K562 (cell line): ENCODE results near the gene SPTBN4. TPM values are rescaled to one million over a fixed set of nuclear protein-coding genes. Genes with fewer than 3 reads are reported as not detected.

Experiments used
- ASH1L ChIP-seq: fragments of 450-650 bp; IDR thresholded peaks from 2 replicates; pipeline ENCODE4 v1.6.1; 2018; ENCODE audit warnings: borderline replicate concordance, mild to moderate bottlenecking, low read depth; ENCODE audit not compliant: partially characterized antibody
- BACH1 ChIP-seq: fragments of 200-800 bp; sonication (Bioruptor generic); IDR thresholded peaks from 2 replicates; pipeline ENCODE4 v1.6.1; 2016; ENCODE audit warnings: missing genetic modification characterization, missing compliant biosample characterization
- ERF ChIP-seq: fragments of 450-650 bp; formaldehyde crosslinking; IDR thresholded peaks from 2 replicates; pipeline ENCODE4 v1.4.0; 2020; ENCODE audit warnings: mild to moderate bottlenecking, mixed read lengths
- JUN ChIP-seq, 2 experiments: sonication (generic) in 1 of 2; formaldehyde crosslinking in 1 of 2; IDR thresholded peaks; 2 replicates each; pipeline versions ENCODE4 v1.6.1 to v1.8.0; 2012 to 2022; ENCODE audit warnings: borderline replicate concordance in 2 of 2, mild to moderate bottlenecking in 2 of 2, improper control_type of control experiment in 1 of 2, low read depth in 1 of 2, low read length in 1 of 2, missing genetic modification reagents in 1 of 2
- KDM5B ChIP-seq: fragments of 200-600 bp; sonication (generic); IDR thresholded peaks from 2 replicates; pipeline ENCODE4 v1.6.1; 2012; ENCODE audit warnings: low read depth, mild to moderate bottlenecking, moderate library complexity, low read length, control low read depth, inconsistent platforms; ENCODE audit not compliant: insufficient replicate concordance
- RBBP5 ChIP-seq: fragments of 200-600 bp; sonication (generic); IDR thresholded peaks from 2 replicates; pipeline ENCODE4 v1.6.1; 2012; ENCODE audit warnings: borderline replicate concordance, mild to moderate bottlenecking, low read length, control low read depth, inconsistent platforms; ENCODE audit not compliant: insufficient read depth, poor library complexity, severe bottlenecking
- SIN3A ChIP-seq, 2 experiments: fragments of 150-350 bp in 1 of 2; IDR thresholded peaks; 2 replicates each; pipeline ENCODE4 v1.6.1; 2011 to 2016; ENCODE audit warnings: borderline replicate concordance in 2 of 2, low read depth in 2 of 2, low read length in 2 of 2, mild to moderate bottlenecking in 2 of 2, moderate library complexity in 2 of 2; ENCODE audit not compliant: control insufficient read depth in 1 of 2
- SMAD2 ChIP-seq: fragments of 150-350 bp; IDR thresholded peaks from 2 replicates; pipeline ENCODE4 v1.6.1; 2014; ENCODE audit warnings: low read depth, mild to moderate bottlenecking, low read length
- SRSF9 ChIP-seq: fragments of 200-400 bp; formaldehyde crosslinking; IDR thresholded peaks from 2 replicates; pipeline ENCODE4 v1.6.1; 2017; ENCODE audit warnings: low read depth, low read length, borderline replicate concordance
- TAF9B ChIP-seq: fragments of 450-650 bp; IDR thresholded peaks from 2 replicates; pipeline ENCODE4 v1.6.1; 2018; ENCODE audit warnings: mild to moderate bottlenecking; ENCODE audit not compliant: partially characterized antibody
- THAP12 ChIP-seq: fragments of 250-450 bp; sonication (Bioruptor Pico); IDR thresholded peaks from 2 replicates; pipeline ENCODE4 v1.9.0; 2021; ENCODE audit warnings: mild to moderate bottlenecking, inconsistent platforms
- ZC3H4 ChIP-seq: sonication (generic); formaldehyde crosslinking; IDR thresholded peaks from 2 replicates; pipeline ENCODE4 v1.9.0; 2021; ENCODE audit warnings: missing genetic modification reagents, borderline replicate concordance
- ZNF277 ChIP-seq: fragments of 250-450 bp; sonication (Bioruptor Pico); IDR thresholded peaks from 2 replicates; pipeline ENCODE4 v1.8.0; 2022; ENCODE audit warnings: inconsistent platforms, mild to moderate bottlenecking, moderate library complexity, borderline replicate concordance
- ZNF431 ChIP-seq: sonication (generic); formaldehyde crosslinking; IDR thresholded peaks from 2 replicates; pipeline ENCODE4 v1.8.0; 2022; ENCODE audit warnings: mild to moderate bottlenecking, missing genetic modification reagents
- ZNF511 ChIP-seq: sonication (generic); formaldehyde crosslinking; IDR thresholded peaks from 2 replicates; pipeline ENCODE4 v1.8.0; 2022; ENCODE audit warnings: mild to moderate bottlenecking, missing genetic modification reagents
- polyA plus RNA-seq, 8 experiments: library from polyadenylated mRNA; depleted of rRNA in 4 of 8; stranded (reverse) in 5 of 8; unstranded in 3 of 8; fragments of >200 nt; fragmentation: Nextera tagmentation in 2 of 8; fragmentation: Illumina TruSeq in 1 of 8; extraction: Ambion mirVana in 2 of 8; extraction: Trizol in 1 of 8; gene quantifications; 2 replicates each; pipeline versions ENCODE4 v1.2.1 to v1.2.3, GENCODE V29; 2011 to 2014; ENCODE audit warnings: inconsistent platforms in 1 of 8, missing spikeins in 1 of 8
- total RNA-seq, 7 experiments: library from RNA; depleted of rRNA in 6 of 7; stranded (reverse); fragments of >200 nt in 6 of 7; fragmentation: Illumina TruSeq in 2 of 7; extraction: Trizol in 2 of 7; gene quantifications; 2 replicates each; pipeline versions ENCODE4 v1.2.1 to v1.2.3, GENCODE V29; 2011 to 2021; ENCODE audit warnings: low replicate concordance in 1 of 7

SPTBN4 gene
- total and polyA plus RNA-seq, 9 of the 15 experiments (the other 6 are each of a cell fraction or from before 2014, with no cell fraction given) = 0.01 to 1.5 (median 0.86) TPM

- no peak for TF ChIP-seq THAP12
- no peak for TF ChIP-seq ZNF277 (CRISPR knock-in tag)
- no peak for TF ChIP-seq ZNF511 (CRISPR knock-in tag)
- no peak for TF ChIP-seq SIN3A (IDR thresholded peaks at IDR 0.05; ENCODE audit: borderline replicate concordance in 2 of 2, control insufficient read depth in 1 of 2, low read depth in 2 of 2, low read length in 2 of 2)
- TF ChIP-seq ERF (CRISPR knock-in tag) = no peak
- no peak for TF ChIP-seq SMAD2
- TF ChIP-seq BACH1 (tag) = no peak
- TF ChIP-seq SRSF9 = no peak
- no peak for TF ChIP-seq JUN (IDR thresholded peaks at IDR 0.05; ENCODE audit: borderline replicate concordance, low read depth, low read length)
- TF ChIP-seq JUN (CRISPR knock-in tag; IDR thresholded peaks at IDR 0.05; ENCODE audit: borderline replicate concordance) = no peak
- no peak for TF ChIP-seq ZNF431 (CRISPR knock-in tag)
- no peak for TF ChIP-seq TAF9B
- no peak for TF ChIP-seq RBBP5
- TF ChIP-seq KDM5B = peak; percentile 27
- TF ChIP-seq ASH1L = no peak
- no peak for TF ChIP-seq ZC3H4
Measured at GRCh38 chr19:40609561-40610395, 143.0 kb downstream of the SPTBN4 start (continued).
